GM21447 (cell line): ENCODE data around the gene GFER.

ENCODE experiments used
- ATAC-seq: cut with Tn5 transposase; IDR thresholded peaks from one replicate; pipeline ENCODE4 v1.9.1; 2021; ENCODE audit not compliant: unreplicated experiment

The GFER gene

GRCh38 chr16:1990351-1991134 lies 6.5 kb downstream of the GFER start:
- ATAC-seq: peak; percentile 6

GRCh38 chr16:1991135-1991551 lies 7.2 kb downstream of the GFER start:
- peak; percentile 40 for ATAC-seq

GRCh38 chr16:1991588-1991947 lies 7.6 kb downstream of the GFER start:
- ATAC-seq: no peak

- no peak for ATAC-seq
Measured at GRCh38 chr16:1991948-1992703, 8.1 kb downstream of the GFER start.

GRCh38 chr16:1992704-1993317 lies 8.8 kb downstream of the GFER start:
- ATAC-seq: no peak

- ATAC-seq: no peak
Measured at GRCh38 chr16:1993731-1994131, 9.7 kb downstream of the GFER start.

GRCh38 chr16:1997494-1998359 lies 13.7 kb downstream of the GFER start:
- no peak for ATAC-seq

GRCh38 chr16:1998360-1998835 lies 14.4 kb downstream of the GFER start:
- ATAC-seq: no peak

GRCh38 chr16:1998852-1999801 lies 15.1 kb downstream of the GFER start:
- ATAC-seq: no peak

- no peak for ATAC-seq
Measured at GRCh38 chr16:1999866-2000514, 16.0 kb downstream of the GFER start.

- ATAC-seq: no peak
Measured at GRCh38 chr16:2001035-2001434, 17.0 kb downstream of the GFER start.

GRCh38 chr16:2001456-2002355 lies 17.7 kb downstream of the GFER start:
- no peak for ATAC-seq

GRCh38 chr16:2002406-2003230 lies 18.6 kb downstream of the GFER start:
- no peak for ATAC-seq

GRCh38 chr16:2003231-2003826 lies 19.3 kb downstream of the GFER start:
- ATAC-seq: no peak

GRCh38 chr16:2003827-2004641 lies 20.0 kb downstream of the GFER start:
- ATAC-seq: no peak
